Measurements from ENCODE around the gene MN1.

Gene MN1

DNA sequence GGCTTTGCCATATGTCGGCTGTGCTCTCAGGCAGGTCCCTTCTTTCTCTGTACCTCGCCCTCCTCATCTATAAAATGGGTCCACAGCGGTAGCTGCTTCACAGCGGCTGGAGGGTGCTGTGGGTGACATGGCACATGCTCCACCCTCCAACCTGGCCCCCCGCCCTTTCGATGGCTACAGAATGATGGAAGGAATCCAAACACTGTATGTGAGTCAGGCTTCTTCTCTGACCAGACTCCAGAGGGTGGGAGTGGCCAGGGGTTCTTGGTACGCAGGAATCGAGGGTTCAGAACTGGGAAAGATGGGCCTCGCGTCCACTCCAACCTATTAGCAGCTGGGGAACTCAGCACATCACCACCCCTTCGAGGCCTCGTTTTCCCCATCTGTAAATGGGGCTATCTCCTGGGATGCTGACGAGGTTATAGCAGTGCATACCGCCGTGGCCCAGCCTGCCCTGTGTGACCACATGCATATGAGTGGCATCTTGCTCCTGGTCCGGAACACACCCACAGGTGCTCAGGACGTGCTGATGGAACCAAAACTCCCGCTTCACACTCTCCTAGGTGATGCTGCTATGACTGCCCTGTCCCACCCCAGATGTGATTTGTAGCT lies 26.4 kb downstream of the MN1 start:
- no peaks in the 10 kb centered on the region for H3K4me1 ChIP-seq (ENCODE audit: insufficient read depth, low read length)
- H3K4me3 ChIP-seq (ENCODE audit: low read depth in 1 of 2, low read length in 2 of 2), result no peak overlapping the region
- ATAC-seq (ENCODE audit: insufficient read depth, low read depth) (no peak), DNase-seq (no peak)
- no peak overlapping the region for H3K9ac ChIP-seq (ENCODE audit: low read depth, low read length)
- H3K27me3 ChIP-seq (ENCODE audit: insufficient read depth, low read length, poor library complexity), result peaks cover 2% of the 10 kb centered on the region
- no peaks in the 10 kb centered on the region for H3K36me3 ChIP-seq (ENCODE audit: insufficient read depth, low read length)
- no peak overlapping the region for H2AFZ ChIP-seq (ENCODE audit: low read depth, low read length)
- TF ChIP-seq, protein P1, sequence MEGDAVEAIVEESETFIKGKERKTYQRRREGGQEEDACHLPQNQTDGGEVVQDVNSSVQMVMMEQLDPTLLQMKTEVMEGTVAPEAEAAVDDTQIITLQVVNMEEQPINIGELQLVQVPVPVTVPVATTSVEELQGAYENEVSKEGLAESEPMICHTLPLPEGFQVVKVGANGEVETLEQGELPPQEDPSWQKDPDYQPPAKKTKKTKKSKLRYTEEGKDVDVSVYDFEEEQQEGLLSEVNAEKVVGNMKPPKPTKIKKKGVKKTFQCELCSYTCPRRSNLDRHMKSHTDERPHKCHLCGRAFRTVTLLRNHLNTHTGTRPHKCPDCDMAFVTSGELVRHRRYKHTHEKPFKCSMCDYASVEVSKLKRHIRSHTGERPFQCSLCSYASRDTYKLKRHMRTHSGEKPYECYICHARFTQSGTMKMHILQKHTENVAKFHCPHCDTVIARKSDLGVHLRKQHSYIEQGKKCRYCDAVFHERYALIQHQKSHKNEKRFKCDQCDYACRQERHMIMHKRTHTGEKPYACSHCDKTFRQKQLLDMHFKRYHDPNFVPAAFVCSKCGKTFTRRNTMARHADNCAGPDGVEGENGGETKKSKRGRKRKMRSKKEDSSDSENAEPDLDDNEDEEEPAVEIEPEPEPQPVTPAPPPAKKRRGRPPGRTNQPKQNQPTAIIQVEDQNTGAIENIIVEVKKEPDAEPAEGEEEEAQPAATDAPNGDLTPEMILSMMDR (IDR thresholded peaks at IDR 0.05; ENCODE audit: borderline replicate concordance, extremely low read depth, low read length, poor library complexity, severe bottlenecking), result no peak
- no peak for TF ChIP-seq EZH2 (IDR thresholded peaks at IDR 0.05; ENCODE audit: borderline replicate concordance, low read depth, low read length, severe bottlenecking)
- H3K27ac ChIP-seq (ENCODE audit: low read length), result no peak overlapping the region
- no peaks in the 10 kb centered on the region for H3K79me2 ChIP-seq (ENCODE audit: insufficient read depth, low read length)
- no peak overlapping the region for H3K4me2 ChIP-seq (ENCODE audit: insufficient read depth, low read length)
- no peaks in the 10 kb centered on the region for H3K9me3 ChIP-seq (ENCODE audit: insufficient read depth, low read length, severe bottlenecking)
- no peaks in the 10 kb centered on the region for H4K20me1 ChIP-seq (ENCODE audit: insufficient read depth, low read length)

DNA sequence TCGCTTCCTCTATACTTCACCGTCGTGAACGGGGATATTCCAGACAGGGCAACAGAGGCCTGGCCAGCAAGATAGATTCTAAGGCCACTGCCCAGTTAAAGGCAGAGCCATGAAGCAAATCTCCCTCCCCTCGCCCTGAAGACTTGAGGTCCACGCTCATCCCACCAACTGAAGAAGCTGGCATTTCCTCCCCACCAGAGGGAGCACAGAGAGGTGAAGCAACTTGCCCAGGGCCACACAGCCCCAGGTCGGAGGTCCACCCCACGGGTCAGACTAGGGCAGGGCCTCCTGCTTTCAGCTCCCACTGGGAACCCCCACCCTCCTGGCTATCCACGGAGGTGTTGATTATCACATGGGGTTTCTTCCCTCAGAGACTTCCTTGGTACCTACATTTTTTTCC lies 27.4 kb downstream of the MN1 start:
- no peak for DNase-seq
- H4K20me1 ChIP-seq (ENCODE audit: insufficient read depth, low read length), result no peaks in the 10 kb centered on the region
- TF ChIP-seq EZH2 (IDR thresholded peaks at IDR 0.05; ENCODE audit: borderline replicate concordance, low read depth, low read length, severe bottlenecking), result no peak
- TF ChIP-seq, protein P1 (IDR thresholded peaks at IDR 0.05; ENCODE audit: borderline replicate concordance, extremely low read depth, low read length, poor library complexity, severe bottlenecking), result no peak
- no peak for ATAC-seq (ENCODE audit: insufficient read depth, low read depth)
- H3K9ac ChIP-seq (ENCODE audit: low read depth, low read length), result no peak overlapping the region
- H3K4me3 ChIP-seq (ENCODE audit: low read depth in 1 of 2, low read length in 2 of 2), result no peak overlapping the region
- H3K4me1 ChIP-seq (ENCODE audit: insufficient read depth, low read length), result no peaks in the 10 kb centered on the region
- H3K79me2 ChIP-seq (ENCODE audit: insufficient read depth, low read length), result no peaks in the 10 kb centered on the region
- H3K4me2 ChIP-seq (ENCODE audit: insufficient read depth, low read length), result no peak overlapping the region
- no peaks in the 10 kb centered on the region for H3K36me3 ChIP-seq (ENCODE audit: insufficient read depth, low read length)
- H3K27me3 ChIP-seq (ENCODE audit: insufficient read depth, low read length, poor library complexity), result peaks cover 2% of the 10 kb centered on the region
- no peak overlapping the region for H3K27ac ChIP-seq (ENCODE audit: low read length)
- no peaks in the 10 kb centered on the region for H3K9me3 ChIP-seq (ENCODE audit: insufficient read depth, low read length, severe bottlenecking)
- no peak overlapping the region for H2AFZ ChIP-seq (ENCODE audit: low read depth, low read length)

DNA sequence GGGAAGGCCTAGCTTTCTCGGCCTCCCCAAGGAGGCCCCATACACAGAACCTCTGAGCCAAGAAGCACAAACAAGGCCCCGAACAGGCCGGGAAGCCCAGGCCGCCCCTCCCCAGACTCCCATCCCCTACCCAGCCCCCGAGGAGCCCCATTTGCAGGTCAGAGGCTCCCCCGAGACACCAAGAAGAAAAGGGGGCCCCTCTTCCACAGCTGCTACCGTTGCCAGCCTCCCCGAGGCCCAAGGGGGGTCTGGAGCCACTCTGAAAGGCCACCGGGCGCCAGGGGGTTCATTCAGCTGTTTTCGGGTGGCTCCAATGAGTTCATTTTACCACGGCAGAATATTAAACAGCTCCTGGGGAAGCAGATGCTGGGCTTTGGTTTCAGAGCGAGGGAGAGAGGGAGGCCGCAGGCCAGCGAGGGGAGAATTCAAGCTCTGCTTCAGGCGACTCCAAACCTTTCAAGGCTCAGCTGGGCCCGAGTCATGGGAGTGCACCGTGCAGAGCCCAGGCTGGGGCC lies 28.5 kb downstream of the MN1 start:
- no peak overlapping the region for H3K27ac ChIP-seq (ENCODE audit: low read length)
- H3K4me2 ChIP-seq (ENCODE audit: insufficient read depth, low read length), result no peak overlapping the region
- no peaks in the 10 kb centered on the region for H3K4me1 ChIP-seq (ENCODE audit: insufficient read depth, low read length)
- no peak overlapping the region for H3K9ac ChIP-seq (ENCODE audit: low read depth, low read length)
- DNase-seq, result no peak
- no peaks in the 10 kb centered on the region for H3K36me3 ChIP-seq (ENCODE audit: insufficient read depth, low read length)
- TF ChIP-seq, protein P1 (IDR thresholded peaks at IDR 0.05; ENCODE audit: borderline replicate concordance, extremely low read depth, low read length, poor library complexity, severe bottlenecking), result no peak
- TF ChIP-seq EZH2 (IDR thresholded peaks at IDR 0.05; ENCODE audit: borderline replicate concordance, low read depth, low read length, severe bottlenecking), result no peak
- H2AFZ ChIP-seq (ENCODE audit: low read depth, low read length), result no peak overlapping the region
- H3K4me3 ChIP-seq (ENCODE audit: low read depth in 1 of 2, low read length in 2 of 2), result no peak overlapping the region
- no peak for ATAC-seq (ENCODE audit: insufficient read depth, low read depth)
- no peaks in the 10 kb centered on the region for H3K79me2 ChIP-seq (ENCODE audit: insufficient read depth, low read length)
- H3K27me3 ChIP-seq (ENCODE audit: insufficient read depth, low read length, poor library complexity), result peaks cover 5% of the 10 kb centered on the region
- no peaks in the 10 kb centered on the region for H3K9me3 ChIP-seq (ENCODE audit: insufficient read depth, low read length, severe bottlenecking)
- H4K20me1 ChIP-seq (ENCODE audit: insufficient read depth, low read length), result no peaks in the 10 kb centered on the region
